Fibroblast of villous mesenchyme (primary cell): Measurements from ENCODE around the gene DEAF1. TPM values are rescaled to one million over a fixed set of nuclear protein-coding genes. Genes with fewer than 3 reads are reported as not detected.

Experiments
- DNase-seq: peaks from one replicate; pipeline ENCODE4 v3.0.0-alpha.2; 2010; ENCODE audit warnings: low read depth
- H3K4me3 ChIP-seq: 2 replicates; pipeline ENCODE4 v1.5.1; 2011; ENCODE audit warnings: low read depth, mild to moderate bottlenecking, low read length
- CTCF ChIP-seq: IDR thresholded peaks from 2 replicates; pipeline ENCODE4 v1.5.1; 2012; ENCODE audit warnings: low read depth, mild to moderate bottlenecking, low read length; ENCODE audit not compliant: insufficient read depth
- total RNA-seq: library from RNA; depleted of rRNA; stranded (reverse); fragments of >200 nt; gene quantifications from 2 replicates; pipeline ENCODE4 v1.2.3, GENCODE V29; 2012

Gene DEAF1
- total RNA-seq, 1 donor = 33.7 TPM

GRCh38 chr11:612961-613300 is 82.1 kb downstream of the DEAF1 start:
- no peak for DNase-seq
- no peak overlapping the region for H3K4me3 ChIP-seq
- TF ChIP-seq CTCF = no peak

GRCh38 chr11:612201-612960 is 82.6 kb downstream of the DEAF1 start:
- no peak overlapping the region for H3K4me3 ChIP-seq
- peak; percentile 21 for DNase-seq
- TF ChIP-seq CTCF = peak; percentile 26

GRCh38 chr11:611001-611996 is 83.7 kb downstream of the DEAF1 start:
- DNase-seq = no peak
- no peak overlapping the region for H3K4me3 ChIP-seq
- no peak for TF ChIP-seq CTCF

GRCh38 chr11:610146-610801 is 84.7 kb downstream of the DEAF1 start:
- no peak overlapping the region for H3K4me3 ChIP-seq
- no peak for DNase-seq
- no peak for TF ChIP-seq CTCF

GRCh38 chr11:609341-609811 is 85.6 kb downstream of the DEAF1 start:
- DNase-seq = no peak
- TF ChIP-seq CTCF = no peak
- H3K4me3 ChIP-seq = no peak overlapping the region

- no peak for TF ChIP-seq CTCF
- H3K4me3 ChIP-seq = no peak overlapping the region
- no peak for DNase-seq
These were observed 86.2 kb downstream of the DEAF1 start for GRCh38 chr11:608791-609251.
